Measurements from ENCODE around the gene DGKQ. TPM values are rescaled to one million over a fixed set of nuclear protein-coding genes. Genes with fewer than 3 reads are reported as not detected.

The DGKQ gene
- total and polyA plus RNA-seq, 2 of the 13 experiments (the other 11 are each of a cell fraction or from before 2014, with no cell fraction given): 4.5 to 7.2 TPM

DNA sequence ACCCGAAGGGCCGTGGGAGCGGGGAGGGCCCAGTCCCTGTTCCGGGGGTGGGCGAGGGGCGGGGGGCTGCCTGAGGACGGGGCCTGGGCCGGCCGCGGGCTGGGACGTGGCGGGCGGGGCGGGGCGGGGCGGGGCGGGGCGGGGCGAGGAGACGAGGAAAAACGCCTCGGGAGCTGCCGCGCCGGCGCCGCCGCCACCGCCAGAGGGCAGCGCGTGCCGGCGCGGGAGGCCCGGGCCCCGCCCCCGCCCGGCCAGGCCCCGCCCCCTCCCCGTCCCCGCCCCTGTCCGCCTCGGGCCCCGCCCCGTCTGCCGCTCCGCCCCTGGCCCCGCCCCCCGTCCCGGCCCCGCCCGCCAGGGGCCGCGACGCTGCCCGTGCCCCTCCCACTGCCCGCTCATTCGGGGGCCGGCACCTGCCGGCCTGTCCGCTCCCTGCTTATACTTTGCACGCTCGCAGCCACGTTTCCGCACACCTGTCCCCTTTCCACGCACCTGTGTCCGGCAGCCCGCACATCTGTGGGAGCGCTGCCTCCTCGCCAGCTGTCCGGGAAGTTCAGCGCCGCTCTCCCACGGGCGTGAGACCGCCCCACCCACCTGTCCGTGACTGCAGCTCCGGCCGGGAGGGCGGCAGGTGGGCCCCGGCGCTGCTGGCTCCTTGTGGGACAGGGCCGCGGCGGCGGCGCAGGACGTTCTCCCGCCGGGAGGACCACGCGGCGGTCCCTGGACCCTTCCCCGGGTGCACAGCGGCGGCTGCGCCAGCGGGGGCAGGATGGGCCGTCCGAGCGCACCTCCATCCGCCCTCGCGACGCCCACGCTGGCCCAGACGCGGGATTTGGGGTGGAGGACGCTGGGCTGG lies 36.4 kb upstream of the DGKQ start (continued):
- TF ChIP-seq ZMYM4 (CRISPR knock-in tag; IDR thresholded peaks at IDR 0.05) (no peak), ZNF263 (CRISPR knock-in tag; IDR thresholded peaks at IDR 0.05) (no peak; the same call in 1 of the 2 replicates), JUN (CRISPR knock-in tag; IDR thresholded peaks at IDR 0.05) (no peak), SP5 (CRISPR knock-in tag; IDR thresholded peaks at IDR 0.05; ENCODE audit: borderline replicate concordance, low read depth) (peak; percentile 42; the same call in 1 of the 2 replicates), AGO1 (IDR thresholded peaks at IDR 0.05; ENCODE audit: low read depth, low read length, poor library complexity, severe bottlenecking) (no peak), ZNF180 (CRISPR knock-in tag; IDR thresholded peaks at IDR 0.05; ENCODE audit: borderline replicate concordance, low read depth) (no peak), NBN (conservative IDR thresholded peaks at IDR 0.05) (no peak), ZBTB7A (CRISPR knock-in tag; IDR thresholded peaks at IDR 0.05) (no peak), FLYWCH1 (CRISPR knock-in tag; IDR thresholded peaks at IDR 0.05) (no peak), ERF (CRISPR knock-in tag; IDR thresholded peaks at IDR 0.05) (no peak), FOXK1 (CRISPR knock-in tag; IDR thresholded peaks at IDR 0.05; ENCODE audit: borderline replicate concordance, low read depth) (no peak), ZFP36 (IDR thresholded peaks at IDR 0.05; ENCODE audit: borderline replicate concordance, low read depth, low read length, partially characterized antibody) (no peak), NKX3-1 (CRISPR knock-in tag; IDR thresholded peaks at IDR 0.05) (no peak), POLR2AphosphoS5 (IDR thresholded peaks at IDR 0.05; ENCODE audit: low read depth, low read length) (no peak), ZFP1 (CRISPR knock-in tag; IDR thresholded peaks at IDR 0.05) (no peak), ARID2 (CRISPR knock-in tag; IDR thresholded peaks at IDR 0.05; ENCODE audit: borderline replicate concordance) (no peak), CBFB (CRISPR knock-in tag; IDR thresholded peaks at IDR 0.05) (no peak)
- TF ChIP-seq, protein P1, sequence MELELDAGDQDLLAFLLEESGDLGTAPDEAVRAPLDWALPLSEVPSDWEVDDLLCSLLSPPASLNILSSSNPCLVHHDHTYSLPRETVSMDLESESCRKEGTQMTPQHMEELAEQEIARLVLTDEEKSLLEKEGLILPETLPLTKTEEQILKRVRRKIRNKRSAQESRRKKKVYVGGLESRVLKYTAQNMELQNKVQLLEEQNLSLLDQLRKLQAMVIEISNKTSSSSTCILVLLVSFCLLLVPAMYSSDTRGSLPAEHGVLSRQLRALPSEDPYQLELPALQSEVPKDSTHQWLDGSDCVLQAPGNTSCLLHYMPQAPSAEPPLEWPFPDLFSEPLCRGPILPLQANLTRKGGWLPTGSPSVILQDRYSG (CRISPR knock-in tag; IDR thresholded peaks at IDR 0.05): peak; percentile 78; the same call in 1 of the 2 replicates
- TF ChIP-seq, protein P2, sequence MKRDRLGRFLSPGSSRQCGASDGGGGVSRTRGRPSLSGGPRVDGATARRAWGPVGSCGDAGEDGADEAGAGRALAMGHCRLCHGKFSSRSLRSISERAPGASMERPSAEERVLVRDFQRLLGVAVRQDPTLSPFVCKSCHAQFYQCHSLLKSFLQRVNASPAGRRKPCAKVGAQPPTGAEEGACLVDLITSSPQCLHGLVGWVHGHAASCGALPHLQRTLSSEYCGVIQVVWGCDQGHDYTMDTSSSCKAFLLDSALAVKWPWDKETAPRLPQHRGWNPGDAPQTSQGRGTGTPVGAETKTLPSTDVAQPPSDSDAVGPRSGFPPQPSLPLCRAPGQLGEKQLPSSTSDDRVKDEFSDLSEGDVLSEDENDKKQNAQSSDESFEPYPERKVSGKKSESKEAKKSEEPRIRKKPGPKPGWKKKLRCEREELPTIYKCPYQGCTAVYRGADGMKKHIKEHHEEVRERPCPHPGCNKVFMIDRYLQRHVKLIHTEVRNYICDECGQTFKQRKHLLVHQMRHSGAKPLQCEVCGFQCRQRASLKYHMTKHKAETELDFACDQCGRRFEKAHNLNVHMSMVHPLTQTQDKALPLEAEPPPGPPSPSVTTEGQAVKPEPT (CRISPR knock-in tag; IDR thresholded peaks at IDR 0.05; ENCODE audit: low read depth): no peak
- TF ChIP-seq, protein P3, sequence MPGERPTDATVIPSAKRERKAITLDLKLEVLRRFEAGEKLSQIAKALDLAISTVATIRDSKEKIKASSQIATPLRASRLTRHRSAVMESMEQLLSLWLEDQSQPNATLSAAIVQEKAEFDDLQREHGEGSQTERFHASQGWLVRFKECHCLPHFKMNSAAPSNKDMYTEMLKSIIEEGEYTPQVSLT (CRISPR knock-in tag; IDR thresholded peaks at IDR 0.05; ENCODE audit: borderline replicate concordance, low read depth): no peak
- TF ChIP-seq, protein P4, sequence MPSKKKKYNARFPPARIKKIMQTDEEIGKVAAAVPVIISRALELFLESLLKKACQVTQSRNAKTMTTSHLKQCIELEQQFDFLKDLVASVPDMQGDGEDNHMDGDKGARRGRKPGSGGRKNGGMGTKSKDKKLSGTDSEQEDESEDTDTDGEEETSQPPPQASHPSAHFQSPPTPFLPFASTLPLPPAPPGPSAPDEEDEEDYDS (CRISPR knock-in tag; IDR thresholded peaks at IDR 0.05): no peak
- TF ChIP-seq, protein P5, sequence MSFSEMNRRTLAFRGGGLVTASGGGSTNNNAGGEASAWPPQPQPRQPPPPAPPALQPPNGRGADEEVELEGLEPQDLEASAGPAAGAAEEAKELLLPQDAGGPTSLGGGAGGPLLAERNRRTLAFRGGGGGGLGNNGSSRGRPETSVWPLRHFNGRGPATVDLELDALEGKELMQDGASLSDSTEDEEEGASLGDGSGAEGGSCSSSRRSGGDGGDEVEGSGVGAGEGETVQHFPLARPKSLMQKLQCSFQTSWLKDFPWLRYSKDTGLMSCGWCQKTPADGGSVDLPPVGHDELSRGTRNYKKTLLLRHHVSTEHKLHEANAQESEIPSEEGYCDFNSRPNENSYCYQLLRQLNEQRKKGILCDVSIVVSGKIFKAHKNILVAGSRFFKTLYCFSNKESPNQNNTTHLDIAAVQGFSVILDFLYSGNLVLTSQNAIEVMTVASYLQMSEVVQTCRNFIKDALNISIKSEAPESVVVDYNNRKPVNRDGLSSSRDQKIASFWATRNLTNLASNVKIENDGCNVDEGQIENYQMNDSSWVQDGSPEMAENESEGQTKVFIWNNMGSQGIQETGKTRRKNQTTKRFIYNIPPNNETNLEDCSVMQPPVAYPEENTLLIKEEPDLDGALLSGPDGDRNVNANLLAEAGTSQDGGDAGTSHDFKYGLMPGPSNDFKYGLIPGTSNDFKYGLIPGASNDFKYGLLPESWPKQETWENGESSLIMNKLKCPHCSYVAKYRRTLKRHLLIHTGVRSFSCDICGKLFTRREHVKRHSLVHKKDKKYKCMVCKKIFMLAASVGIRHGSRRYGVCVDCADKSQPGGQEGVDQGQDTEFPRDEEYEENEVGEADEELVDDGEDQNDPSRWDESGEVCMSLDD (CRISPR knock-in tag; IDR thresholded peaks at IDR 0.05; ENCODE audit: borderline replicate concordance): no peak
- TF ChIP-seq, protein P6, sequence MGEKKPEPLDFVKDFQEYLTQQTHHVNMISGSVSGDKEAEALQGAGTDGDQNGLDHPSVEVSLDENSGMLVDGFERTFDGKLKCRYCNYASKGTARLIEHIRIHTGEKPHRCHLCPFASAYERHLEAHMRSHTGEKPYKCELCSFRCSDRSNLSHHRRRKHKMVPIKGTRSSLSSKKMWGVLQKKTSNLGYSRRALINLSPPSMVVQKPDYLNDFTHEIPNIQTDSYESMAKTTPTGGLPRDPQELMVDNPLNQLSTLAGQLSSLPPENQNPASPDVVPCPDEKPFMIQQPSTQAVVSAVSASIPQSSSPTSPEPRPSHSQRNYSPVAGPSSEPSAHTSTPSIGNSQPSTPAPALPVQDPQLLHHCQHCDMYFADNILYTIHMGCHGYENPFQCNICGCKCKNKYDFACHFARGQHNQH (CRISPR knock-in tag; IDR thresholded peaks at IDR 0.05): 0 out of 2 replicates have a peak, but pooled peaks have one; percentile 13
